Ascending aorta (tissue), 2 donors: Measurements from ENCODE around the gene P3H1. TPM values are rescaled to one million over a fixed set of nuclear protein-coding genes. Genes with fewer than 3 reads are reported as not detected.
"Not testable (repeated sequence)": the region's sequence is repeated elsewhere in the genome, so short reads cannot be mapped to it uniquely, and the experiment has no call there.

Experiments
- DNase-seq, 2 donors: peaks; one replicate each; pipeline ENCODE4 v3.0.0-alpha.2; 2019; ENCODE audit warnings: low spot score in 2 of 2
- H3K27ac ChIP-seq, 2 donors: fragments of 200-600 bp; sonication (generic); one replicate each; pipeline ENCODE4 v1.5.1; 2016 to 2017; ENCODE audit warnings: mild to moderate bottlenecking in 1 of 2
- H3K27me3 ChIP-seq: fragments of 200-600 bp; sonication (generic); one replicate; pipeline ENCODE4 v1.5.1; 2017
- H3K36me3 ChIP-seq, 2 donors: fragments of 200-600 bp; sonication (generic); one replicate each; pipeline ENCODE4 v1.5.1; 2016
- H3K4me1 ChIP-seq, 2 donors: fragments of 200-600 bp; sonication (generic); one replicate each; pipeline ENCODE4 v1.5.1; 2016 to 2017; ENCODE audit warnings: mild to moderate bottlenecking in 1 of 2
- H3K4me3 ChIP-seq, 2 donors: fragments of 200-600 bp; sonication (generic); one replicate each; pipeline ENCODE4 v1.5.1; 2016 to 2017; ENCODE audit warnings: mild to moderate bottlenecking in 1 of 2
- H3K9me3 ChIP-seq, 2 donors: fragments of 200-600 bp; sonication (generic); one replicate each; pipeline ENCODE4 v1.5.1; 2016
- intact Hi-C: fragments of 100-400 bp; cut with DNase I; formaldehyde crosslinking; loops from one replicate; pipeline ENCODE4 v1.15.1; 2023
- total RNA-seq: library from RNA; depleted of rRNA; stranded (reverse); fragments of >200 nt; gene quantifications from one replicate; pipeline ENCODE4 v1.1.0, GENCODE V29; 2016
- TF ChIP-seq, protein P1 (sequence below), 3 experiments: fragments of 200-600 bp in 2 of 3; fragments of 450-650 bp in 1 of 3; sonication (generic) in 2 of 3; IDR thresholded peaks; one replicate each; pipeline ENCODE4 v1.5.1; 2016 to 2019; ENCODE audit warnings: antibody characterized with exemption in 3 of 3, mild to moderate bottlenecking in 1 of 3, moderate library complexity in 1 of 3

Gene P3H1
- total RNA-seq, 1 donor from 2014 or later, result 72.2 TPM

DNA sequence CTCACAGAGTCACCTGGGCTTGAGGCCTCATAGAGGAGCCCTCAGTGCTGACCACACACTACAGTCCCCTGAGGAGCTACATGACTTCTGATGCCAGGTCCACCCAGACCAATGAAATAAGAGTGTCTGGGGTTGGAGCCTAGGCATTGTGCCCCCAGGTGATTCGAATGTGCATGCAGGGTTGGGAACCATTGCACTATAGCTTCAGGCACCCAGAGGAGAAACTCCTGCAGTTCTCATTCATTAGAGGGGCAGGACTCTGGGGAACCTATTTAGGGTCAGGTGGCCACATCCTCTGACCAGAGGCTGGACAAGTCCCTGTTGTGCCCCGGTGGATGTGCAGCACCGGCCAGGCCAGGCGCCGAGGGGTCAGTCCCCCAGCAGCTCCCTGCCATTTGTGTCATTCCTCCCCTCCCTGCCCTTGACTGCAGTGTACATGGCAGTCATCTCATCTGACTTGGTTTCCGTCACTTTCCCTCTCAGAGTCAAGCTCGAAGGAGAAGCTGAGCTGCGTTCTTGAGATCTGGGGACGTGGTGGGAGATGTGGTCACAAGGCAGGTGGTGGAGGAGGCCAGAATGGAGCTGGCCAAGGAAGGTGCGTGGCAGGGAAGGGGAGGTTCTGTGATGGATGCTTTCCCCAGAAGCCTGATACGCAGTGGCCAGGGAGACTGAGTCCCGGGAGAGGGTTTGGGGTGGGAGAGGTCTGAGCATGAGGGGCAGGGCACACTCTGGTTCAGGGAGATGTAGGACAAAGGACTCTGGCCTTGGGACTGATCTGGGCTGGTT is 33.2 kb downstream of the P3H1 start:
- Histone ChIP-seq H3K4me1 (no peaks in the 10 kb centered on the region), H3K27ac (no peak overlapping the region), H3K9me3 (no peaks in the 10 kb centered on the region), H3K4me3 (no peak overlapping the region), H3K36me3 (no peaks in the 10 kb centered on the region), H3K27me3 (no peaks in the 10 kb centered on the region)
- TF ChIP-seq, protein P1, sequence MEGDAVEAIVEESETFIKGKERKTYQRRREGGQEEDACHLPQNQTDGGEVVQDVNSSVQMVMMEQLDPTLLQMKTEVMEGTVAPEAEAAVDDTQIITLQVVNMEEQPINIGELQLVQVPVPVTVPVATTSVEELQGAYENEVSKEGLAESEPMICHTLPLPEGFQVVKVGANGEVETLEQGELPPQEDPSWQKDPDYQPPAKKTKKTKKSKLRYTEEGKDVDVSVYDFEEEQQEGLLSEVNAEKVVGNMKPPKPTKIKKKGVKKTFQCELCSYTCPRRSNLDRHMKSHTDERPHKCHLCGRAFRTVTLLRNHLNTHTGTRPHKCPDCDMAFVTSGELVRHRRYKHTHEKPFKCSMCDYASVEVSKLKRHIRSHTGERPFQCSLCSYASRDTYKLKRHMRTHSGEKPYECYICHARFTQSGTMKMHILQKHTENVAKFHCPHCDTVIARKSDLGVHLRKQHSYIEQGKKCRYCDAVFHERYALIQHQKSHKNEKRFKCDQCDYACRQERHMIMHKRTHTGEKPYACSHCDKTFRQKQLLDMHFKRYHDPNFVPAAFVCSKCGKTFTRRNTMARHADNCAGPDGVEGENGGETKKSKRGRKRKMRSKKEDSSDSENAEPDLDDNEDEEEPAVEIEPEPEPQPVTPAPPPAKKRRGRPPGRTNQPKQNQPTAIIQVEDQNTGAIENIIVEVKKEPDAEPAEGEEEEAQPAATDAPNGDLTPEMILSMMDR (IDR thresholded peaks at IDR 0.05), result no peak
- DNase-seq, result no peak
- intact Hi-C loops, result no loop called here

DNA sequence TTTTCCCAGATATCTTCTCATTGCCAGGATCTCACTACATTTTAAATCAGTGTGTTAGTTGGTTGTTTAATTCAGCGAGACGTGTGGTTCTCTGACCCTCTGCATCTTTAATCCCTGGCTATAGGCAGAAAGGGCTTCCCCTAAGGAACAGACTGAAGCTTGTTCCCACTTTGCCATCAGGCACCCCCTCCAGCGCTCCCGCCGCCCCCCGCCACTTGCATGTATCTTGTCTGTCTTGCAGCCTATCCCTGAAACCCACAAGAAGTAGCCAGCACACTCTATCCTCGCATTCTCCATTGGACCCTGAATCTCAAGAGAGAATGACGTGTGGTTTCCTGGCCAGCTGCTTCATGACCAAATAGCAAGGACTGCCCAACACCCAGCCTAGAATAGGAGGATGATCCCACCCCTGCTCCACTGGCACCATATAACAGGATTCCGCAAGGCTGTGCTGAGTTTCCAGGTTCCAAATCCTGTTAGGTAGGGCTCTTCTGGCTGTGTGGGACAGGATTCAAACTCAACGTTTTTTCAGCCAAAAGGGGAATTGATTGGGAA is 34.6 kb downstream of the P3H1 start:
- H3K4me3 ChIP-seq, result no peak overlapping the region
- intact Hi-C loops, result no loop called here
- no peaks in the 10 kb centered on the region for H3K36me3 ChIP-seq
- no peak overlapping the region for H3K27ac ChIP-seq
- TF ChIP-seq, protein P1 (IDR thresholded peaks at IDR 0.05), result no peak
- H3K9me3 ChIP-seq, result no peaks in the 10 kb centered on the region
- H3K27me3 ChIP-seq, result no peaks in the 10 kb centered on the region
- DNase-seq, result no peak
- H3K4me1 ChIP-seq, result no peaks in the 10 kb centered on the region

DNA sequence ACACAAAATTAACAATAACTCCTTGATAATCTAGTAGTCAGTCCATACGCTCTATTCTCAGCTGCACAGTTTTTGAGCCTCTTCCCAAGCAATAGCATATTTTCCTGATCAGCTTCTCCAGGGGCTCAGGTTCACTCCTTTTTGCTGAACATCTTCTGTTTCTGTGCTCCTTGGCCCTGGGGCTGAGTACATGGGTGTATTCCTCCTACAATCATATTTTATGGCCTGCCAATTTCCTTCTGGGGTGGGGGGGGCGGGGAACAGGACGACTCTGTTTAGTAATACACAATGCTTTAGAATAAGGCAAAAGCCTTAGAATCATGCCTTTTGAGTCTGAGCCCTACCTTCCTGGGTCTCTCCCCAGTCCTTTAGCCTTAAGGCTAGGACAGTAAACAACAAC is 35.2 kb downstream of the P3H1 start:
- TF ChIP-seq, protein P1 (IDR thresholded peaks at IDR 0.05), result no peak
- intact Hi-C loops, result no loop called here
- Histone ChIP-seq H3K27ac (no peak overlapping the region), H3K4me1 (no peaks in the 10 kb centered on the region), H3K4me3 (no peak overlapping the region), H3K27me3 (no peaks in the 10 kb centered on the region), H3K36me3 (no peaks in the 10 kb centered on the region), H3K9me3 (no peaks in the 10 kb centered on the region)
- no peak for DNase-seq

DNA sequence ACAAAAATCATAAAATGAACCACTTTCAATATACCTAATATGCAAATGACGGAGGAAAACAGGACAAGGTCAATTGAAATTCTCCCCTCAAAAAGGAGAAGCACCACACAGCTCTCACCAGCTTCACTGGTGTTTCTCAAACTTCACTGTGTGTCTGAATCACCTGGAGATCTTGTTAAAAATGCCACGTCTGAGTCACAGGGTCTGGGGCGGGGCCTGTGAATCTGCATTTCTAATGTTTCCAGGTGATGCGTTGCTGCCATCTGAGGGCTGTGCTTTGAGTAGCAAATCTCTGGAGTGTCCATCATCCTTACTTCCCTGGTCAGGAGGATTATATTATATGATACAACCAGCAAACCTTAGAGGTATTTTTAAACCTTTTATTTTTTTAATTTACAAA is 35.8 kb downstream of the P3H1 start:
- Histone ChIP-seq H3K4me1 (no peaks in the 10 kb centered on the region), H3K4me3 (no peak overlapping the region), H3K27ac (no peak overlapping the region), H3K36me3 (no peaks in the 10 kb centered on the region), H3K27me3 (no peaks in the 10 kb centered on the region), H3K9me3 (no peaks in the 10 kb centered on the region)
- TF ChIP-seq, protein P1 (IDR thresholded peaks at IDR 0.05), result no peak
- no peak for DNase-seq
- intact Hi-C loops, result no loop called here

DNA sequence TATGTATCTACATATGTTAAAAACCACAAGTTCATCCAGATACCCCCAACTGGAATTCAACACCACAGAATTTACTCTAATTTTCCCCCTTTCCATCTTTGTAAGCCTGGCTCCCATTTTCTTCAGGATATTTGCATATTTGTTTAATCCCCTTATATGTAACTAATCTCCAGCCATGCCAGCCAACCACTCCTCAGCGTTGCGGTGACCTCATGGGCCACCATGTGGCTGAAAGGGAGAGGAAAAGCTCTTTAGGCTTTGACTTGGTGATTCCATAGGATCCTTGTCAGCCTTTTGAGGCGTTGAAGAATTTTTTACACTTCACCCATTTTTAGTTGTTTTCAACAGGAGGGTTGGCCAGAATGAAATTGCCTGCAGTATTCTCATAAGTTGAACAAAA is 36.8 kb downstream of the P3H1 start:
- no peak for DNase-seq
- intact Hi-C loops, result no loop called here
- no peaks in the 10 kb centered on the region for H3K4me1 ChIP-seq
- no peaks in the 10 kb centered on the region for H3K36me3 ChIP-seq
- no peak overlapping the region for H3K4me3 ChIP-seq
- H3K27me3 ChIP-seq, result no peaks in the 10 kb centered on the region
- TF ChIP-seq, protein P1 (IDR thresholded peaks at IDR 0.05), result no peak
- H3K27ac ChIP-seq, result no peak overlapping the region
- no peaks in the 10 kb centered on the region for H3K9me3 ChIP-seq

DNA sequence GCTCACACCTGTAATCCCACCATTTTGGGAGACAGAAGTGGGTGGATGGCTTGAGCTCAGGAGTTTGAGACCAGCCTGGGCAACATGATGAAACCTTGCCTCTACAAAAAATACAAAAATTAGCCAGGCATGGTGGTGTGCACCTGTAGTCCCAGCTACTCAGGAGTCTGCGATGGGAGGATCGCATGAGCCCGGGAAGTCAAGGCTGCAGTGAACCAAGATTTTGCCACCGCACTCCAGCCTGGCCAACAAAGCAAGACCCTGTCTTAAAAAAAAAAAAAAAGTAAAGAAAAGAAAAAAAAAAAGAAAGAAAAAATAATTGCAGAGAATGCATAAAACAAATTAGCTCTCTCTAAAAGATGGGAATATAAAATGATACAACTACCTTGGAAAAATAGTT is 41.0 kb downstream of the P3H1 start:
- H3K4me1 ChIP-seq, intact Hi-C loops, H3K36me3 ChIP-seq, H3K27me3 ChIP-seq, H3K4me3 ChIP-seq, H3K27ac ChIP-seq, DNase-seq, H3K9me3 ChIP-seq: not testable (repeated sequence)
